HepG2 (cell line): ENCODE measurements around the gene CSTPP1. TPM values are rescaled to one million over a fixed set of nuclear protein-coding genes. Genes with fewer than 3 reads are reported as not detected.

ENCODE experiments used
- ATAC-seq: fragments of 200-7000 bp; cut with Tn5 transposase; 3 replicates; pipeline ENCODE4 v1.9.1; 2020; ENCODE audit warnings: mild to moderate bottlenecking, moderate library complexity
- BruUV-seq: library from RNA; stranded (reverse); fragments of 400-500 nt; replicated peaks from 2 replicates; lab custom pipeline; 2021; lab: Mats Ljungman, UMichigan
- CTCF ChIA-PET: fragments of 300-600 bp; formaldehyde crosslinking; extraction: SDS; loops from one replicate; lab custom pipeline; 2021; ENCODE audit warnings: low total read pairs, inconsistent platforms, low intra/inter-chr PET ratio; lab: Yijun Ruan, JAX
- POLR2A ChIA-PET: fragments of 350-600 bp; sonication (Branson Sonifier 250); formaldehyde crosslinking; loops from one replicate; lab custom pipeline; 2020; ENCODE audit warnings: antibody characterized with exemption, inconsistent platforms; lab: Yijun Ruan, JAX
- DNase-seq: peaks from one replicate; pipeline ENCODE4 v3.0.0-alpha.2; 2015; ENCODE audit warnings: low spot score
- FAIRE-seq: peaks from 3 replicates; lab custom pipeline; 2011; peaks lifted over from hg19 to GRCh38; lab: Jason Lieb, UNC
- H2AFZ ChIP-seq: one replicate; pipeline ENCODE4 v1.6.1; 2011; ENCODE audit warnings: low read length, inconsistent platforms
- H3K27ac ChIP-seq: fragments of 300-600 bp; 3 replicates; pipeline ENCODE4 v1.8.0; 2011; ENCODE audit warnings: mixed run types, mild to moderate bottlenecking, mixed read lengths, low read length, inconsistent platforms; ENCODE audit not compliant: insufficient read depth; ENCODE audit errors: extremely low read length
- H3K27me3 ChIP-seq, 2 experiments: fragments of 200-600 bp in 1 of 2; 2 replicates in 1 of 2; 3 replicates in 1 of 2; pipeline versions ENCODE4 v1.6.0 to v1.8.0; 2011; ENCODE audit warnings: low read length in 2 of 2, mild to moderate bottlenecking in 2 of 2, moderate library complexity in 2 of 2, inconsistent platforms in 1 of 2; ENCODE audit not compliant: insufficient read depth in 2 of 2, control insufficient read depth in 1 of 2
- H3K36me3 ChIP-seq, 2 experiments: fragments of 200-600 bp in 1 of 2; replicated peaks in 1 of 2; 2 replicates in 1 of 2; 3 replicates in 1 of 2; pipeline versions ENCODE4 v1.5.1 to v1.8.0; 2011; ENCODE audit warnings: low read length in 2 of 2, inconsistent platforms in 1 of 2; ENCODE audit not compliant: insufficient read depth in 2 of 2, control insufficient read depth in 1 of 2
- H3K4me1 ChIP-seq: 2 replicates; pipeline ENCODE4 v1.5.1; 2012; ENCODE audit warnings: low read length, inconsistent platforms; ENCODE audit not compliant: insufficient read depth
- H3K4me2 ChIP-seq: 2 replicates; pipeline ENCODE4 v1.6.0; 2011; ENCODE audit warnings: low read depth, low read length, inconsistent platforms
- H3K4me3 ChIP-seq, 3 experiments: fragments of 200-600 bp in 1 of 3; sonication (generic), shearing (Covaris generic) in 1 of 3; replicated peaks in 1 of 3; 2 replicates each; pipeline ENCODE4 v1.5.1; 2011 to 2016; ENCODE audit warnings: low read length in 3 of 3, inconsistent platforms in 2 of 3, low read depth in 2 of 3, mild to moderate bottlenecking in 2 of 3, control low read depth in 1 of 3, mixed read lengths in 1 of 3; ENCODE audit not compliant: insufficient read depth in 1 of 3
- H3K79me2 ChIP-seq: one replicate; pipeline ENCODE4 v1.6.1; 2011; ENCODE audit warnings: low read length, inconsistent platforms; ENCODE audit not compliant: insufficient read depth
- H3K9ac ChIP-seq: 2 replicates; pipeline ENCODE4 v1.6.0; 2011; ENCODE audit warnings: mild to moderate bottlenecking, low read depth, low read length, inconsistent platforms; ENCODE audit not compliant: insufficient read depth
- H3K9me3 ChIP-seq: 2 replicates; pipeline ENCODE4 v1.5.1; 2012; ENCODE audit warnings: mild to moderate bottlenecking, low read length
- H4K20me1 ChIP-seq: 2 replicates; pipeline ENCODE4 v1.6.0; 2011; ENCODE audit warnings: inconsistent platforms, mild to moderate bottlenecking, low read length, moderate library complexity; ENCODE audit not compliant: insufficient read depth
- BRD4 ChIP-seq: sonication (generic); formaldehyde crosslinking; IDR thresholded peaks from 2 replicates; pipeline ENCODE4 v1.4.0; 2020; ENCODE audit warnings: missing genetic modification reagents
- MXI1 ChIP-seq: IDR thresholded peaks from 3 replicates; pipeline ENCODE4 v1.6.1; 2012; ENCODE audit warnings: low read depth, low read length, inconsistent platforms, borderline replicate concordance
- NFIB ChIP-seq: sonication (generic); formaldehyde crosslinking; IDR thresholded peaks from 2 replicates; pipeline ENCODE4 v1.9.0; 2021; ENCODE audit warnings: missing genetic modification reagents, mild to moderate bottlenecking, borderline replicate concordance
- NFIC ChIP-seq: IDR thresholded peaks from 2 replicates; pipeline ENCODE4 v1.6.1; 2012; ENCODE audit warnings: mild to moderate bottlenecking, low read length, inconsistent platforms
- TIGD3 ChIP-seq: sonication (generic); formaldehyde crosslinking; IDR thresholded peaks from 2 replicates; pipeline ENCODE4 v1.5.1; 2020; ENCODE audit warnings: mild to moderate bottlenecking, missing genetic modification reagents, borderline replicate concordance
- ZMYM2 ChIP-seq: sonication (generic); formaldehyde crosslinking; IDR thresholded peaks from 2 replicates; pipeline ENCODE4 v1.8.0; 2022; ENCODE audit warnings: mild to moderate bottlenecking, missing genetic modification reagents
- ZNF260 ChIP-seq: sonication (generic); formaldehyde crosslinking; IDR thresholded peaks from 2 replicates; pipeline ENCODE4 v1.4.0; 2020; ENCODE audit warnings: missing genetic modification reagents, low read depth, mild to moderate bottlenecking, borderline replicate concordance
- ZNF674 ChIP-seq: sonication (generic); formaldehyde crosslinking; IDR thresholded peaks from 2 replicates; pipeline ENCODE4 v1.5.0; 2020; ENCODE audit warnings: low read depth, mild to moderate bottlenecking, missing genetic modification reagents
- ZNF713 ChIP-seq: sonication (generic); formaldehyde crosslinking; IDR thresholded peaks from 2 replicates; pipeline ENCODE4 v1.4.0; 2020; ENCODE audit warnings: mild to moderate bottlenecking, missing genetic modification reagents
- WGBS: methylation state at CpG from one replicate; pipeline ENCODE4 v1.1.6; 2017; ENCODE audit warnings: low lambda C conversion rate; 5-methylcytosine and 5-hydroxymethylcytosine counted together
- in situ Hi-C: cut with HindIII; loops from 2 replicates; pipeline ENCODE4 v1.10.0; 2017; ENCODE audit warnings: low pct_unique_long_range_greater_than_20kb; ENCODE audit not compliant: extremely low pct_ligation_motif_present
- intact Hi-C: fragments of 100-400 bp; cut with micrococcal nuclease; formaldehyde crosslinking; loops from one replicate; pipeline ENCODE4 v1.10.0; 2022; ENCODE audit not compliant: unreplicated experiment
- polyA plus RNA-seq, 8 experiments: library from polyadenylated mRNA; depleted of rRNA in 3 of 8; stranded (reverse) in 7 of 8; unstranded in 1 of 8; fragments of >200 nt; fragmentation: Illumina TruSeq in 4 of 8; extraction: Trizol in 4 of 8; gene quantifications; 2 replicates each; pipeline versions ENCODE4 v1.2.1 to v1.2.3, GENCODE V29; 2011 to 2016; ENCODE audit warnings: low read depth in 4 of 8, missing spikeins in 1 of 8, mixed read lengths in 1 of 8; ENCODE audit not compliant: insufficient read depth in 1 of 8
- total RNA-seq, 5 experiments: library from RNA; depleted of rRNA; stranded (reverse); fragments of >200 nt; fragmentation: Illumina TruSeq; extraction: Trizol; gene quantifications; 2 replicates each; pipeline ENCODE4 v1.2.3, GENCODE V29; 2016; ENCODE audit warnings: low read depth in 1 of 5

Gene CSTPP1
- total and polyA plus RNA-seq, 2 of the 13 experiments (the other 11 are each of a cell fraction or from before 2014, with no cell fraction given), result 12.3 to 14.6 TPM

DNA sequence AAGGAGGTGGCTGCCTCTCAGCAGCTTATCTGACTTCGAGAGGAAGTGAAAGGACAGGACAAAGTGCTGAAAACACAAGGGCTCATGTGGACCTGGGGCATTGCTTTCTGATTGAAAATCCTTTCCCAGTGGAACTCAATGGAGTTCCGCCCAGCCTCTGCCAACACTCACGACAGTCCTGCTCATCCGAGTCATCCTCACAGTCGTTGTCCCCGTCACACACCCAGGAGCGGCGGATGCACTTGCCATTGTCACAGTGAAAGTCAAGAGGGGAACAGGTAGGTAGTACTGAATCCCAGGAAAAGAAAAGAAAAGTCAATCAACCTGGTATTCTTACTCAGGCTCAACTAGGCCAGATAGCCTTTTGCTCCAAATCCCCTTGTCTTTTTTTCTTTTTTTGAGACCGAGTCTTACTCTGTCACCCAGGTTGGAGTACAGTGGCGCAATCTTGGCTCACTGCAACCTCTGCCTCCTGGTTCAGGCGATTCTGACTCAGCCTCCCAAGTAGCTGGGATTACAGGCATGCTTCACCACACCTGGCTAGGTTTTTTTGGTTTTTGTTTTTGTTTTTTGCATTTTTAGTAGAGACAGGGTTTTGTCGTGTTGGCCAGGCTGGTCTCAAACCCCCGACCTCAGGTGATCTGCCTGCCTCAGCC, 36.3 kb upstream of the CSTPP1 start:
- FAIRE-seq (no peak), ATAC-seq (no peak), DNase-seq (no peak)
- H4K20me1 ChIP-seq, result no peaks in the 10 kb centered on the region
- H3K27ac ChIP-seq, result no peak overlapping the region
- in situ Hi-C loops, result no loop called here
- H2AFZ ChIP-seq, result no peak overlapping the region
- no peak overlapping the region for H3K4me3 ChIP-seq
- H3K36me3 ChIP-seq, result peaks cover 13 to 36% of the 10 kb centered on the region in 2 experiments; a peak in 4 of 5 replicates
- no peaks in the 10 kb centered on the region for H3K9me3 ChIP-seq
- intact Hi-C loops, result no loop called here
- TF ChIP-seq TIGD3 (no peak), BRD4 (CRISPR knock-in tag) (no peak), ZMYM2 (CRISPR knock-in tag) (no peak), NFIB (CRISPR knock-in tag) (no peak), NFIC (no peak), MXI1 (no peak), ZNF260 (CRISPR knock-in tag) (no peak), ZNF674 (no peak), ZNF713 (CRISPR knock-in tag) (no peak)
- ChIA-PET POLR2A (no interaction called here), CTCF (no interaction called here)
- WGBS, result 93% methylated on average over 13 of the region's 13 CpGs
- no peaks in the 10 kb centered on the region for H3K27me3 ChIP-seq
- no peaks in the 10 kb centered on the region for H3K79me2 ChIP-seq
- no peaks in the 10 kb centered on the region for H3K4me1 ChIP-seq
- no peak overlapping the region for H3K9ac ChIP-seq
- BruUV-seq, result no TSS peak
- H3K4me2 ChIP-seq, result no peak overlapping the region
